HepG2 (cell line): ENCODE data around the gene STXBP4. TPM values are rescaled to one million over a fixed set of nuclear protein-coding genes. Genes with fewer than 3 reads are reported as not detected.

Experiments
- ATAC-seq: fragments of 200-7000 bp; cut with Tn5 transposase; 3 replicates; pipeline ENCODE4 v1.9.1; 2020; ENCODE audit warnings: mild to moderate bottlenecking, moderate library complexity
- BruUV-seq: library from RNA; stranded (reverse); fragments of 400-500 nt; replicated peaks from 2 replicates; lab custom pipeline; 2021; lab: Mats Ljungman, UMichigan
- CTCF ChIA-PET: fragments of 300-600 bp; formaldehyde crosslinking; extraction: SDS; loops from one replicate; lab custom pipeline; 2021; ENCODE audit warnings: low total read pairs, inconsistent platforms, low intra/inter-chr PET ratio; lab: Yijun Ruan, JAX
- POLR2A ChIA-PET: fragments of 350-600 bp; sonication (Branson Sonifier 250); formaldehyde crosslinking; loops from one replicate; lab custom pipeline; 2020; ENCODE audit warnings: antibody characterized with exemption, inconsistent platforms; lab: Yijun Ruan, JAX
- DNase-seq: peaks from one replicate; pipeline ENCODE4 v3.0.0-alpha.2; 2015; ENCODE audit warnings: low spot score
- FAIRE-seq: peaks from 3 replicates; lab custom pipeline; 2011; peaks lifted over from hg19 to GRCh38; lab: Jason Lieb, UNC
- H2AFZ ChIP-seq: one replicate; pipeline ENCODE4 v1.6.1; 2011; ENCODE audit warnings: low read length, inconsistent platforms
- H3K27ac ChIP-seq: fragments of 300-600 bp; 3 replicates; pipeline ENCODE4 v1.8.0; 2011; ENCODE audit warnings: mixed run types, mild to moderate bottlenecking, mixed read lengths, low read length, inconsistent platforms; ENCODE audit not compliant: insufficient read depth; ENCODE audit errors: extremely low read length
- H3K27me3 ChIP-seq, 2 experiments: fragments of 200-600 bp in 1 of 2; 2 replicates in 1 of 2; 3 replicates in 1 of 2; pipeline versions ENCODE4 v1.6.0 to v1.8.0; 2011; ENCODE audit warnings: low read length in 2 of 2, mild to moderate bottlenecking in 2 of 2, moderate library complexity in 2 of 2, inconsistent platforms in 1 of 2; ENCODE audit not compliant: insufficient read depth in 2 of 2, control insufficient read depth in 1 of 2
- H3K36me3 ChIP-seq, 2 experiments: fragments of 200-600 bp in 1 of 2; replicated peaks in 1 of 2; 2 replicates in 1 of 2; 3 replicates in 1 of 2; pipeline versions ENCODE4 v1.5.1 to v1.8.0; 2011; ENCODE audit warnings: low read length in 2 of 2, inconsistent platforms in 1 of 2; ENCODE audit not compliant: insufficient read depth in 2 of 2, control insufficient read depth in 1 of 2
- H3K4me1 ChIP-seq: 2 replicates; pipeline ENCODE4 v1.5.1; 2012; ENCODE audit warnings: low read length, inconsistent platforms; ENCODE audit not compliant: insufficient read depth
- H3K4me2 ChIP-seq: 2 replicates; pipeline ENCODE4 v1.6.0; 2011; ENCODE audit warnings: low read depth, low read length, inconsistent platforms
- H3K4me3 ChIP-seq, 3 experiments: fragments of 200-600 bp in 1 of 3; sonication (generic), shearing (Covaris generic) in 1 of 3; replicated peaks in 1 of 3; 2 replicates each; pipeline ENCODE4 v1.5.1; 2011 to 2016; ENCODE audit warnings: low read length in 3 of 3, inconsistent platforms in 2 of 3, low read depth in 2 of 3, mild to moderate bottlenecking in 2 of 3, control low read depth in 1 of 3, mixed read lengths in 1 of 3; ENCODE audit not compliant: insufficient read depth in 1 of 3
- H3K79me2 ChIP-seq: one replicate; pipeline ENCODE4 v1.6.1; 2011; ENCODE audit warnings: low read length, inconsistent platforms; ENCODE audit not compliant: insufficient read depth
- H3K9ac ChIP-seq: 2 replicates; pipeline ENCODE4 v1.6.0; 2011; ENCODE audit warnings: mild to moderate bottlenecking, low read depth, low read length, inconsistent platforms; ENCODE audit not compliant: insufficient read depth
- H3K9me3 ChIP-seq: 2 replicates; pipeline ENCODE4 v1.5.1; 2012; ENCODE audit warnings: mild to moderate bottlenecking, low read length
- H4K20me1 ChIP-seq: 2 replicates; pipeline ENCODE4 v1.6.0; 2011; ENCODE audit warnings: inconsistent platforms, mild to moderate bottlenecking, low read length, moderate library complexity; ENCODE audit not compliant: insufficient read depth
- KDM3A ChIP-seq: IDR thresholded peaks from 2 replicates; pipeline ENCODE4 v1.6.1; 2018; ENCODE audit warnings: low read depth, missing compliant biosample characterization
- PRMT3 ChIP-seq: sonication (generic); formaldehyde crosslinking; IDR thresholded peaks from 2 replicates; pipeline ENCODE4 v1.8.1; 2022; ENCODE audit warnings: low read depth, mild to moderate bottlenecking, moderate library complexity, missing genetic modification reagents, borderline replicate concordance
- RBM22 ChIP-seq: fragments of 200-400 bp; formaldehyde crosslinking; optimal IDR thresholded peaks from 2 replicates; pipeline ENCODE3; 2017; ENCODE audit warnings: mild to moderate bottlenecking, low read length, moderate library complexity
- ZFY ChIP-seq: sonication (generic); formaldehyde crosslinking; IDR thresholded peaks from 2 replicates; pipeline ENCODE4 v1.4.0; 2020; ENCODE audit warnings: missing genetic modification reagents
- ZNF619 ChIP-seq: sonication (generic); formaldehyde crosslinking; IDR thresholded peaks from 2 replicates; pipeline ENCODE4 v1.4.0; 2020; ENCODE audit warnings: mild to moderate bottlenecking, missing genetic modification reagents
- WGBS: methylation state at CpG from one replicate; pipeline ENCODE4 v1.1.6; 2017; ENCODE audit warnings: low lambda C conversion rate; 5-methylcytosine and 5-hydroxymethylcytosine counted together
- in situ Hi-C: cut with HindIII; loops from 2 replicates; pipeline ENCODE4 v1.10.0; 2017; ENCODE audit warnings: low pct_unique_long_range_greater_than_20kb; ENCODE audit not compliant: extremely low pct_ligation_motif_present
- intact Hi-C: fragments of 100-400 bp; cut with micrococcal nuclease; formaldehyde crosslinking; loops from one replicate; pipeline ENCODE4 v1.10.0; 2022; ENCODE audit not compliant: unreplicated experiment
- polyA plus RNA-seq, 8 experiments: library from polyadenylated mRNA; depleted of rRNA in 3 of 8; stranded (reverse) in 7 of 8; unstranded in 1 of 8; fragments of >200 nt; fragmentation: Illumina TruSeq in 4 of 8; extraction: Trizol in 4 of 8; gene quantifications; 2 replicates each; pipeline versions ENCODE4 v1.2.1 to v1.2.3, GENCODE V29; 2011 to 2016; ENCODE audit warnings: low read depth in 4 of 8, missing spikeins in 1 of 8, mixed read lengths in 1 of 8; ENCODE audit not compliant: insufficient read depth in 1 of 8
- total RNA-seq, 5 experiments: library from RNA; depleted of rRNA; stranded (reverse); fragments of >200 nt; fragmentation: Illumina TruSeq; extraction: Trizol; gene quantifications; 2 replicates each; pipeline ENCODE4 v1.2.3, GENCODE V29; 2016; ENCODE audit warnings: low read depth in 1 of 5
- TF ChIP-seq, protein P1 (sequence below): sonication (generic); formaldehyde crosslinking; IDR thresholded peaks from 2 replicates; pipeline ENCODE4 v1.5.0; 2020; ENCODE audit warnings: mild to moderate bottlenecking, missing genetic modification reagents, borderline replicate concordance
- TF ChIP-seq, protein P2 (sequence below): sonication (generic); formaldehyde crosslinking; IDR thresholded peaks from 2 replicates; pipeline ENCODE4 v1.5.1; 2020; ENCODE audit warnings: missing genetic modification reagents, mild to moderate bottlenecking, borderline replicate concordance

The STXBP4 gene
- total and polyA plus RNA-seq, 2 of the 13 experiments (the other 11 are each of a cell fraction or from before 2014, with no cell fraction given), result 8.5 to 36.1 TPM

DNA sequence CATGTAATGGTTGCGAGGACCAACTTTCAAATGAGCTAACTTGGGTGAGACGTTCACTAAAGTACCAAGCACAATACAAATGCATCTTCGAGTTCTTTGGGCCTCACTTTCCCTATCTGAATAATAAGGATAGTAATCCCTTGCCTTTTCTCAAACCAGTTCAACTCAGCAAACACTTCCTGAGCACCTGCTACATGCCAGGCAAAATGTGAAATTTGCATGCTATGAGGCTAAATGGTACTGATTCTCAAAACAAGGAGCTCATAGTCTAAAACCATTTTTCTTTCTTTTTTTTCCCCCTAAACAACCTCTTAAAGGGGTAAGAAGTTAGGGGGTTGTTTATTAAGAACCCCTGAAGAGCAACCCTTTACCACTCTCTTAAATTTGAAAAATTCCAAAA, 194.8 kb downstream of the STXBP4 start:
- no peak for FAIRE-seq
- TSS peak; percentile 25 for BruUV-seq
- H3K4me3 ChIP-seq, result no peak overlapping the region
- ChIA-PET POLR2A (no interaction called here), CTCF (no interaction called here)
- no peaks in the 10 kb centered on the region for H3K9me3 ChIP-seq
- DNase-seq, result no peak
- intact Hi-C loops, result no loop called here
- H3K4me1 ChIP-seq, result no peaks in the 10 kb centered on the region
- no peaks in the 10 kb centered on the region for H4K20me1 ChIP-seq
- no peak overlapping the region for H3K4me2 ChIP-seq
- H3K36me3 ChIP-seq, result peaks cover 5 to 19% of the 10 kb centered on the region in 2 experiments; a peak in 4 of 5 replicates
- H3K27me3 ChIP-seq, result no peaks in the 10 kb centered on the region
- WGBS, result 91% methylated on average over 3 of the region's 3 CpGs
- no peak overlapping the region for H3K27ac ChIP-seq
- TF ChIP-seq, protein P1, sequence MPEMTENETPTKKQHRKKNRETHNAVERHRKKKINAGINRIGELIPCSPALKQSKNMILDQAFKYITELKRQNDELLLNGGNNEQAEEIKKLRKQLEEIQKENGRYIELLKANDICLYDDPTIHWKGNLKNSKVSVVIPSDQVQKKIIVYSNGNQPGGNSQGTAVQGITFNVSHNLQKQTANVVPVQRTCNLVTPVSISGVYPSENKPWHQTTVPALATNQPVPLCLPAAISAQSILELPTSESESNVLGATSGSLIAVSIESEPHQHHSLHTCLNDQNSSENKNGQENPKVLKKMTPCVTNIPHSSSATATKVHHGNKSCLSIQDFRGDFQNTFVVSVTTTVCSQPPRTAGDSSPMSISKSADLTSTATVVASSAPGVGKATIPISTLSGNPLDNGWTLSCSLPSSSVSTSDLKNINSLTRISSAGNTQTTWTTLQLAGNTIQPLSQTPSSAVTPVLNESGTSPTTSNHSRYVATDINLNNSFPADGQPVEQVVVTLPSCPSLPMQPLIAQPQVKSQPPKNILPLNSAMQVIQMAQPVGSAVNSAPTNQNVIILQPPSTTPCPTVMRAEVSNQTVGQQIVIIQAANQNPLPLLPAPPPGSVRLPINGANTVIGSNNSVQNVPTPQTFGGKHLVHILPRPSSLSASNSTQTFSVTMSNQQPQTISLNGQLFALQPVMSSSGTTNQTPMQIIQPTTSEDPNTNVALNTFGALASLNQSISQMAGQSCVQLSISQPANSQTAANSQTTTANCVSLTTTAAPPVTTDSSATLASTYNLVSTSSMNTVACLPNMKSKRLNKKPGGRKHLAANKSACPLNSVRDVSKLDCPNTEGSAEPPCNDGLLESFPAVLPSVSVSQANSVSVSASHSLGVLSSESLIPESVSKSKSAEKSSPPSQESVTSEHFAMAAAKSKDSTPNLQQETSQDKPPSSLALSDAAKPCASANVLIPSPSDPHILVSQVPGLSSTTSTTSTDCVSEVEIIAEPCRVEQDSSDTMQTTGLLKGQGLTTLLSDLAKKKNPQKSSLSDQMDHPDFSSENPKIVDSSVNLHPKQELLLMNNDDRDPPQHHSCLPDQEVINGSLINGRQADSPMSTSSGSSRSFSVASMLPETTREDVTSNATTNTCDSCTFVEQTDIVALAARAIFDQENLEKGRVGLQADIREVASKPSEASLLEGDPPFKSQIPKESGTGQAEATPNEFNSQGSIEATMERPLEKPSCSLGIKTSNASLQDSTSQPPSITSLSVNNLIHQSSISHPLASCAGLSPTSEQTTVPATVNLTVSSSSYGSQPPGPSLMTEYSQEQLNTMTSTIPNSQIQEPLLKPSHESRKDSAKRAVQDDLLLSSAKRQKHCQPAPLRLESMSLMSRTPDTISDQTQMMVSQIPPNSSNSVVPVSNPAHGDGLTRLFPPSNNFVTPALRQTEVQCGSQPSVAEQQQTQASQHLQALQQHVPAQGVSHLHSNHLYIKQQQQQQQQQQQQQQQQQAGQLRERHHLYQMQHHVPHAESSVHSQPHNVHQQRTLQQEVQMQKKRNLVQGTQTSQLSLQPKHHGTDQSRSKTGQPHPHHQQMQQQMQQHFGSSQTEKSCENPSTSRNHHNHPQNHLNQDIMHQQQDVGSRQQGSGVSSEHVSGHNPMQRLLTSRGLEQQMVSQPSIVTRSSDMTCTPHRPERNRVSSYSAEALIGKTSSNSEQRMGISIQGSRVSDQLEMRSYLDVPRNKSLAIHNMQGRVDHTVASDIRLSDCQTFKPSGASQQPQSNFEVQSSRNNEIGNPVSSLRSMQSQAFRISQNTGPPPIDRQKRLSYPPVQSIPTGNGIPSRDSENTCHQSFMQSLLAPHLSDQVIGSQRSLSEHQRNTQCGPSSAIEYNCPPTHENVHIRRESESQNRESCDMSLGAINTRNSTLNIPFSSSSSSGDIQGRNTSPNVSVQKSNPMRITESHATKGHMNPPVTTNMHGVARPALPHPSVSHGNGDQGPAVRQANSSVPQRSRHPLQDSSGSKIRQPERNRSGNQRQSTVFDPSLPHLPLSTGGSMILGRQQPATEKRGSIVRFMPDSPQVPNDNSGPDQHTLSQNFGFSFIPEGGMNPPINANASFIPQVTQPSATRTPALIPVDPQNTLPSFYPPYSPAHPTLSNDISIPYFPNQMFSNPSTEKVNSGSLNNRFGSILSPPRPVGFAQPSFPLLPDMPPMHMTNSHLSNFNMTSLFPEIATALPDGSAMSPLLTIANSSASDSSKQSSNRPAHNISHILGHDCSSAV (CRISPR knock-in tag), result no peak
- TF ChIP-seq, protein P2, sequence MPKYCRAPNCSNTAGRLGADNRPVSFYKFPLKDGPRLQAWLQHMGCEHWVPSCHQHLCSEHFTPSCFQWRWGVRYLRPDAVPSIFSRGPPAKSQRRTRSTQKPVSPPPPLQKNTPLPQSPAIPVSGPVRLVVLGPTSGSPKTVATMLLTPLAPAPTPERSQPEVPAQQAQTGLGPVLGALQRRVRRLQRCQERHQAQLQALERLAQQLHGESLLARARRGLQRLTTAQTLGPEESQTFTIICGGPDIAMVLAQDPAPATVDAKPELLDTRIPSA (CRISPR knock-in tag), result no peak
- TF ChIP-seq ZFY, result no peak
- TF ChIP-seq KDM3A, result no peak
- no peak for TF ChIP-seq ZNF619 (CRISPR knock-in tag)
- TF ChIP-seq PRMT3 (CRISPR knock-in tag), result no peak
- no peak for TF ChIP-seq RBM22
- TF ChIP-seq, all 625 proteins: peak for 0
- no peaks in the 10 kb centered on the region for H3K79me2 ChIP-seq
- in situ Hi-C loops, result no loop called here
- no peak for ATAC-seq
- H3K9ac ChIP-seq, result no peak overlapping the region
- H2AFZ ChIP-seq, result no peak overlapping the region
